HEK293 (cell line): ENCODE data around the gene NAV2.

ENCODE experiments used
- CTCF ChIA-PET: fragments of 350-600 bp; formaldehyde crosslinking; extraction: SDS; loops from one replicate; lab custom pipeline; 2021; ENCODE audit warnings: antibody characterized with exemption; lab: Yijun Ruan, JAX
- POLR2A ChIA-PET: fragments of 300-600 bp; formaldehyde crosslinking; extraction: SDS; loops from one replicate; lab custom pipeline; 2020; ENCODE audit warnings: antibody characterized with exemption, inconsistent platforms; lab: Yijun Ruan, JAX
- H3K27ac ChIP-seq: fragments of 200-500 bp; sonication (Bioruptor generic); 2 replicates; pipeline ENCODE4 v1.5.1; 2014; ENCODE audit warnings: low read depth, low read length, control low read depth, inconsistent platforms; ENCODE audit errors: extremely low read depth
- H3K36me3 ChIP-seq, 2 experiments: fragments of 200-500 bp in 1 of 2; sonication (Bioruptor generic) in 1 of 2; 1 replicate in 1 of 2; 2 replicates in 1 of 2; pipeline ENCODE4 v1.5.1; 2014 to 2017; ENCODE audit warnings: inconsistent platforms in 2 of 2, low read length in 2 of 2; ENCODE audit not compliant: control insufficient read depth in 2 of 2, insufficient read depth in 1 of 2
- H3K4me1 ChIP-seq: fragments of 200-500 bp; sonication (Bioruptor generic); 2 replicates; pipeline ENCODE4 v1.5.1; 2014; ENCODE audit warnings: mild to moderate bottlenecking, low read length, inconsistent platforms; ENCODE audit not compliant: control insufficient read depth, insufficient read depth
- H3K4me3 ChIP-seq: 2 replicates; pipeline ENCODE4 v1.5.1; 2011; ENCODE audit warnings: low read depth, mild to moderate bottlenecking, control low read depth, low read length, moderate library complexity
- H3K9me3 ChIP-seq: fragments of 200-500 bp; sonication (Bioruptor generic); 2 replicates; pipeline ENCODE4 v1.5.1; 2014; ENCODE audit warnings: low read depth, low read length, inconsistent platforms; ENCODE audit not compliant: control insufficient read depth, insufficient read depth
- ATF2 ChIP-seq: fragments of 450-650 bp; formaldehyde crosslinking; IDR thresholded peaks from 2 replicates; pipeline ENCODE4 v1.5.1; 2016; ENCODE audit warnings: missing biosample characterization, missing genetic modification characterization, low read depth
- BCL6B ChIP-seq: fragments of 450-650 bp; formaldehyde crosslinking; IDR thresholded peaks from 2 replicates; pipeline ENCODE4 v1.5.1; 2017; ENCODE audit warnings: missing biosample characterization, missing genetic modification characterization
- ZBTB49 ChIP-seq: fragments of 450-650 bp; formaldehyde crosslinking; IDR thresholded peaks from 2 replicates; pipeline ENCODE4 v1.5.1; 2016; ENCODE audit warnings: missing biosample characterization, missing genetic modification characterization, low read depth
- ZNF132 ChIP-seq: fragments of 450-650 bp; formaldehyde crosslinking; IDR thresholded peaks from 2 replicates; pipeline ENCODE4 v1.5.1; 2017; ENCODE audit warnings: missing biosample characterization, missing genetic modification characterization, borderline replicate concordance
- ZNF324 ChIP-seq: fragments of 450-650 bp; formaldehyde crosslinking; IDR thresholded peaks from 2 replicates; pipeline ENCODE4 v1.5.1; 2016; ENCODE audit warnings: missing biosample characterization, missing genetic modification characterization
- ZNF529 ChIP-seq: fragments of 450-650 bp; formaldehyde crosslinking; IDR thresholded peaks from 2 replicates; pipeline ENCODE4 v1.5.1; 2017; ENCODE audit warnings: missing genetic modification characterization, missing biosample characterization; ENCODE audit not compliant: insufficient replicate concordance
- ZNF549 ChIP-seq: fragments of 450-650 bp; IDR thresholded peaks from 2 replicates; pipeline ENCODE4 v1.5.1; 2018; ENCODE audit warnings: missing biosample characterization, missing genetic modification characterization, mild to moderate bottlenecking, inconsistent platforms, moderate library complexity
- ZNF561 ChIP-seq: fragments of 450-650 bp; IDR thresholded peaks from 2 replicates; pipeline ENCODE4 v1.5.1; 2018; ENCODE audit warnings: missing biosample characterization, missing genetic modification characterization, borderline replicate concordance
- ZNF626 ChIP-seq: fragments of 450-650 bp; sonication (Bioruptor Pico); formaldehyde crosslinking; IDR thresholded peaks from 2 replicates; pipeline ENCODE4 v1.5.1; 2018; ENCODE audit warnings: missing biosample characterization, missing genetic modification characterization, inconsistent platforms
- ZSCAN5A ChIP-seq: fragments of 450-650 bp; formaldehyde crosslinking; IDR thresholded peaks from 2 replicates; pipeline ENCODE4 v1.5.1; 2016; ENCODE audit warnings: missing biosample characterization, missing genetic modification characterization
- ZXDB ChIP-seq: fragments of 450-650 bp; formaldehyde crosslinking; IDR thresholded peaks from 2 replicates; pipeline ENCODE4 v1.5.1; 2016; ENCODE audit warnings: missing biosample characterization, missing genetic modification characterization
- TF ChIP-seq, protein P1 (sequence below): fragments of 450-650 bp; formaldehyde crosslinking; IDR thresholded peaks from 2 replicates; pipeline ENCODE4 v1.5.1; 2016; ENCODE audit warnings: missing biosample characterization, missing genetic modification characterization
- TF ChIP-seq, protein P2 (sequence below): fragments of 450-650 bp; IDR thresholded peaks from 2 replicates; pipeline ENCODE4 v1.5.1; 2018; ENCODE audit warnings: missing biosample characterization, missing genetic modification characterization
- TF ChIP-seq, protein P3 (sequence below): fragments of 450-650 bp; formaldehyde crosslinking; optimal IDR thresholded peaks from 2 replicates; pipeline ENCODE3; 2016; ENCODE audit warnings: missing biosample characterization, mild to moderate bottlenecking, missing genetic modification characterization
- TF ChIP-seq, protein P4 (sequence below): fragments of 450-650 bp; formaldehyde crosslinking; IDR thresholded peaks from 2 replicates; pipeline ENCODE4 v1.5.1; 2016; ENCODE audit warnings: missing biosample characterization, missing genetic modification characterization

NAV2 gene

DNA sequence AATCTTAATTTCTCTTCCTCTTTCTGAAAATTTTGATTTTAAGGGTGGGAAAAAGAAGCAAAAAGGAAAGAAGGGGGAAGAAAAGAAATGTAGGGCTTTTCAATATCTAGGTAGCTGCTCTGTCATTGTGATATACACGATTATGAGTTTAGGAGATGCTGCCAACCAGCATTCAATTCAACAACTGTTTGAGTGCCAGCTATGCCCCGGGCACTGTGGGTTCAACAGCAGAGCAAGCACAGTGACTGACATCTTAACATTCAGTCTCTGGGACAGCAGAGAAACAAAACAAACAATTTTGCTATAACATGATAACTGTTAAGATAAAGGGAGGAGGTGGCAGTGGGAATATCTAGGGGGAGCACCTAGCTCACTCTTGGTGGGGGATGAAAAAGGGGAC is 356.1 kb downstream of the NAV2 start:
- CTCF ChIA-PET = no interaction called here
- H3K27ac ChIP-seq = no peak overlapping the region
- no peaks in the 10 kb centered on the region for H3K36me3 ChIP-seq
- no peaks in the 10 kb centered on the region for H3K9me3 ChIP-seq
- TF ChIP-seq, protein P1, sequence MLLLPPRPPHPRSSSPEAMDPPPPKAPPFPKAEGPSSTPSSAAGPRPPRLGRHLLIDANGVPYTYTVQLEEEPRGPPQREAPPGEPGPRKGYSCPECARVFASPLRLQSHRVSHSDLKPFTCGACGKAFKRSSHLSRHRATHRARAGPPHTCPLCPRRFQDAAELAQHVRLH (tag by site-specific recombination) = no peak
- no peak for TF ChIP-seq ZSCAN5A (tag by site-specific recombination)
- TF ChIP-seq ZNF561 (tag by site-specific recombination) = no peak
- no peak for TF ChIP-seq ATF2
- no peak for TF ChIP-seq ZNF529 (tag by site-specific recombination)
- no peak for TF ChIP-seq ZNF626 (tag by site-specific recombination)
- TF ChIP-seq, protein P2, sequence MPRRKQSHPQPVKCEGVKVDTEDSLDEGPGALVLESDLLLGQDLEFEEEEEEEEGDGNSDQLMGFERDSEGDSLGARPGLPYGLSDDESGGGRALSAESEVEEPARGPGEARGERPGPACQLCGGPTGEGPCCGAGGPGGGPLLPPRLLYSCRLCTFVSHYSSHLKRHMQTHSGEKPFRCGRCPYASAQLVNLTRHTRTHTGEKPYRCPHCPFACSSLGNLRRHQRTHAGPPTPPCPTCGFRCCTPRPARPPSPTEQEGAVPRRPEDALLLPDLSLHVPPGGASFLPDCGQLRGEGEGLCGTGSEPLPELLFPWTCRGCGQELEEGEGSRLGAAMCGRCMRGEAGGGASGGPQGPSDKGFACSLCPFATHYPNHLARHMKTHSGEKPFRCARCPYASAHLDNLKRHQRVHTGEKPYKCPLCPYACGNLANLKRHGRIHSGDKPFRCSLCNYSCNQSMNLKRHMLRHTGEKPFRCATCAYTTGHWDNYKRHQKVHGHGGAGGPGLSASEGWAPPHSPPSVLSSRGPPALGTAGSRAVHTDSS = no peak
- TF ChIP-seq ZNF324 (tag by site-specific recombination) = no peak
- TF ChIP-seq, protein P3, sequence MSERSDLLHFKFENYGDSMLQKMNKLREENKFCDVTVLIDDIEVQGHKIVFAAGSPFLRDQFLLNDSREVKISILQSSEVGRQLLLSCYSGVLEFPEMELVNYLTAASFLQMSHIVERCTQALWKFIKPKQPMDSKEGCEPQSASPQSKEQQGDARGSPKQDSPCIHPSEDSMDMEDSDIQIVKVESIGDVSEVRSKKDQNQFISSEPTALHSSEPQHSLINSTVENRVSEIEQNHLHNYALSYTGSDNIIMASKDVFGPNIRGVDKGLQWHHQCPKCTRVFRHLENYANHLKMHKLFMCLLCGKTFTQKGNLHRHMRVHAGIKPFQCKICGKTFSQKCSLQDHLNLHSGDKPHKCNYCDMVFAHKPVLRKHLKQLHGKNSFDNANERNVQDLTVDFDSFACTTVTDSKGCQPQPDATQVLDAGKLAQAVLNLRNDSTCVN (tag by site-specific recombination) = no peak
- no peak for TF ChIP-seq ZBTB49 (tag by site-specific recombination)
- no peak for TF ChIP-seq ZNF549 (tag by site-specific recombination)
- TF ChIP-seq, protein P4, sequence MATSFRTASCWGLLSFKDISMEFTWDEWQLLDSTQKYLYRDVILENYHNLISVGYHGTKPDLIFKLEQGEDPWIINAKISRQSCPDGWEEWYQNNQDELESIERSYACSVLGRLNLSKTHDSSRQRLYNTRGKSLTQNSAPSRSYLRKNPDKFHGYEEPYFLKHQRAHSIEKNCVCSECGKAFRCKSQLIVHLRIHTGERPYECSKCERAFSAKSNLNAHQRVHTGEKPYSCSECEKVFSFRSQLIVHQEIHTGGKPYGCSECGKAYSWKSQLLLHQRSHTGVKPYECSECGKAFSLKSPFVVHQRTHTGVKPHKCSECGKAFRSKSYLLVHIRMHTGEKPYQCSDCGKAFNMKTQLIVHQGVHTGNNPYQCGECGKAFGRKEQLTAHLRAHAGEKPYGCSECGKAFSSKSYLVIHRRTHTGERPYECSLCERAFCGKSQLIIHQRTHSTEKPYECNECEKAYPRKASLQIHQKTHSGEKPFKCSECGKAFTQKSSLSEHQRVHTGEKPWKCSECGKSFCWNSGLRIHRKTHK (tag by site-specific recombination) = no peak
- no peak for TF ChIP-seq BCL6B
- TF ChIP-seq ZNF132 (tag by site-specific recombination) = no peak
- TF ChIP-seq ZXDB (tag by site-specific recombination) = no peak
- TF ChIP-seq, all 188 proteins: peak for 0
- Histone ChIP-seq H3K4me1 (peaks cover 13% of the 10 kb centered on the region), H3K4me3 (no peak overlapping the region)
- POLR2A ChIA-PET = no interaction called here
